SHP77 (cell line): ENCODE results near the gene CARD11.
A peak's percentile ranks its signal among the peaks of the same experiment; 100 is the strongest.

ENCODE experiments used
- DNase-seq, 2 experiments: peaks; one replicate each; lab custom pipeline; 2025; lab: John Stamatoyannopoulos, UW

CARD11 gene

GRCh38 chr7:2941216-2941859, 102.3 kb downstream of the CARD11 start:
- no peak for DNase-seq

GRCh38 chr7:2940466-2940865, 103.2 kb downstream of the CARD11 start:
- DNase-seq, result no peak

- DNase-seq, result no peak
Observed at GRCh38 chr7:2939193-2939885, 104.3 kb downstream of the CARD11 start.

- no peak for DNase-seq
Observed at GRCh38 chr7:2938514-2939192, 105.0 kb downstream of the CARD11 start.

GRCh38 chr7:2937701-2938513, 105.8 kb downstream of the CARD11 start:
- no peak for DNase-seq

- DNase-seq, result no peak
Observed at GRCh38 chr7:2936891-2937580, 106.6 kb downstream of the CARD11 start.

GRCh38 chr7:2936301-2936700, 107.4 kb downstream of the CARD11 start:
- no peak for DNase-seq

GRCh38 chr7:2934984-2935740, 108.5 kb downstream of the CARD11 start:
- DNase-seq, result no peak

- DNase-seq, result no peak
Observed at GRCh38 chr7:2934211-2934731, 109.4 kb downstream of the CARD11 start.

- no peak for DNase-seq
Observed at GRCh38 chr7:2932402-2933251, 111.0 kb downstream of the CARD11 start.

GRCh38 chr7:2931034-2931415, 112.6 kb downstream of the CARD11 start:
- DNase-seq, result no peak

- DNase-seq, result no peak
Observed at GRCh38 chr7:2930310-2931033, 113.2 kb downstream of the CARD11 start.

GRCh38 chr7:2929321-2930201, 114.1 kb downstream of the CARD11 start:
- no peak for DNase-seq

GRCh38 chr7:2928613-2929311, 114.9 kb downstream of the CARD11 start:
- peak; percentile 82 to 89 for DNase-seq

GRCh38 chr7:2928256-2928612, 115.4 kb downstream of the CARD11 start:
- DNase-seq, result no peak

GRCh38 chr7:2927592-2927991, 116.1 kb downstream of the CARD11 start:
- DNase-seq, result no peak

GRCh38 chr7:2926896-2927405, 116.7 kb downstream of the CARD11 start:
- no peak for DNase-seq
